ENCODE data around the gene MTUS2.

Gene MTUS2

GRCh38 chr13:29423050-29423449, 602.9 kb downstream of the MTUS2 start:
- DNase-seq (ENCODE audit: low spot score in 2 of 2): no peak
- peaks cover 24% of the 10 kb centered on the region for H3K4me1 ChIP-seq
- H3K4me3 ChIP-seq: no peak overlapping the region
- no peaks in the 10 kb centered on the region for H3K36me3 ChIP-seq (replicated peaks)
- in situ Hi-C loops (cut with MboI; ENCODE audit: low sequenced_read_pairs): no loop called here
- H3K27me3 ChIP-seq (ENCODE audit: low read depth): no peaks in the 10 kb centered on the region
- no peaks in the 10 kb centered on the region for H3K9me3 ChIP-seq

GRCh38 chr13:29427937-29428309, 607.8 kb downstream of the MTUS2 start:
- H3K4me3 ChIP-seq: peak overlapping the region; percentile 25
- DNase-seq (ENCODE audit: low spot score in 2 of 2): no peak
- no peaks in the 10 kb centered on the region for H3K36me3 ChIP-seq (replicated peaks)
- in situ Hi-C loops (cut with MboI; ENCODE audit: low sequenced_read_pairs): no loop called here
- peaks cover 37% of the 10 kb centered on the region for H3K4me1 ChIP-seq
- no peaks in the 10 kb centered on the region for H3K27me3 ChIP-seq (ENCODE audit: low read depth)
- H3K9me3 ChIP-seq: no peaks in the 10 kb centered on the region

- Histone ChIP-seq H3K4me3 (peak overlapping the region; percentile 25), H3K36me3 (replicated peaks) (no peaks in the 10 kb centered on the region), H3K27me3 (ENCODE audit: low read depth) (no peaks in the 10 kb centered on the region), H3K9me3 (no peaks in the 10 kb centered on the region), H3K4me1 (peaks cover 37% of the 10 kb centered on the region)
- peak; percentile 59 to 66 for DNase-seq (ENCODE audit: low spot score in 2 of 2)
- in situ Hi-C loops (cut with MboI; ENCODE audit: low sequenced_read_pairs): no loop called here
Measured at GRCh38 chr13:29428310-29429181, 608.4 kb downstream of the MTUS2 start.

- Histone ChIP-seq H3K4me1 (peaks cover 37% of the 10 kb centered on the region), H3K9me3 (no peaks in the 10 kb centered on the region), H3K27me3 (ENCODE audit: low read depth) (no peaks in the 10 kb centered on the region), H3K4me3 (peak overlapping the region; percentile 25), H3K36me3 (replicated peaks) (no peaks in the 10 kb centered on the region)
- in situ Hi-C loops (cut with MboI; ENCODE audit: low sequenced_read_pairs): no loop called here
- peak in 1 of 2 experiments; percentile 85 for DNase-seq (ENCODE audit: low spot score in 2 of 2)
Measured at GRCh38 chr13:29429286-29429900, 609.3 kb downstream of the MTUS2 start.

GRCh38 chr13:29434217-29434945, 614.2 kb downstream of the MTUS2 start:
- Histone ChIP-seq H3K27me3 (ENCODE audit: low read depth) (no peaks in the 10 kb centered on the region), H3K4me3 (no peak overlapping the region), H3K4me1 (peaks cover 6% of the 10 kb centered on the region), H3K36me3 (replicated peaks) (no peaks in the 10 kb centered on the region), H3K9me3 (no peaks in the 10 kb centered on the region)
- in situ Hi-C loops (cut with MboI; ENCODE audit: low sequenced_read_pairs): no loop called here
- DNase-seq (ENCODE audit: low spot score in 2 of 2): no peak

GRCh38 chr13:29435125-29435911, 615.2 kb downstream of the MTUS2 start:
- Histone ChIP-seq H3K4me1 (no peaks in the 10 kb centered on the region), H3K36me3 (replicated peaks) (no peaks in the 10 kb centered on the region), H3K4me3 (no peak overlapping the region), H3K27me3 (ENCODE audit: low read depth) (no peaks in the 10 kb centered on the region), H3K9me3 (no peaks in the 10 kb centered on the region)
- DNase-seq (ENCODE audit: low spot score in 2 of 2): no peak
- in situ Hi-C loops (cut with MboI; ENCODE audit: low sequenced_read_pairs): no loop called here

- Histone ChIP-seq H3K36me3 (replicated peaks) (no peaks in the 10 kb centered on the region), H3K4me1 (no peaks in the 10 kb centered on the region), H3K9me3 (no peaks in the 10 kb centered on the region), H3K4me3 (no peak overlapping the region), H3K27me3 (ENCODE audit: low read depth) (no peaks in the 10 kb centered on the region)
- DNase-seq (ENCODE audit: low spot score in 2 of 2): no peak
- in situ Hi-C loops (cut with MboI; ENCODE audit: low sequenced_read_pairs): no loop called here
Measured at GRCh38 chr13:29436291-29436690, 616.2 kb downstream of the MTUS2 start.

GRCh38 chr13:29436721-29437280, 616.7 kb downstream of the MTUS2 start:
- DNase-seq (ENCODE audit: low spot score in 2 of 2): no peak
- Histone ChIP-seq H3K36me3 (replicated peaks) (no peaks in the 10 kb centered on the region), H3K4me3 (no peak overlapping the region), H3K9me3 (no peaks in the 10 kb centered on the region), H3K4me1 (no peaks in the 10 kb centered on the region), H3K27me3 (ENCODE audit: low read depth) (no peaks in the 10 kb centered on the region)
- in situ Hi-C loops (cut with MboI; ENCODE audit: low sequenced_read_pairs): no loop called here

- DNase-seq (ENCODE audit: low spot score in 2 of 2): no peak
- H3K4me1 ChIP-seq: no peaks in the 10 kb centered on the region
- no peaks in the 10 kb centered on the region for H3K9me3 ChIP-seq
- in situ Hi-C loops (cut with MboI; ENCODE audit: low sequenced_read_pairs): no loop called here
- H3K27me3 ChIP-seq (ENCODE audit: low read depth): no peaks in the 10 kb centered on the region
- no peaks in the 10 kb centered on the region for H3K36me3 ChIP-seq (replicated peaks)
- H3K4me3 ChIP-seq: no peak overlapping the region
Measured at GRCh38 chr13:29438769-29439168, 618.6 kb downstream of the MTUS2 start.

GRCh38 chr13:29439601-29440388, 619.7 kb downstream of the MTUS2 start:
- Histone ChIP-seq H3K36me3 (replicated peaks) (no peaks in the 10 kb centered on the region), H3K4me1 (no peaks in the 10 kb centered on the region), H3K4me3 (no peak overlapping the region), H3K27me3 (ENCODE audit: low read depth) (no peaks in the 10 kb centered on the region), H3K9me3 (no peaks in the 10 kb centered on the region)
- DNase-seq (ENCODE audit: low spot score in 2 of 2): no peak
- in situ Hi-C loops (cut with MboI; ENCODE audit: low sequenced_read_pairs): no loop called here

GRCh38 chr13:29441306-29441705, 621.2 kb downstream of the MTUS2 start:
- no peaks in the 10 kb centered on the region for H3K4me1 ChIP-seq
- H3K27me3 ChIP-seq (ENCODE audit: low read depth): no peaks in the 10 kb centered on the region
- H3K4me3 ChIP-seq: no peak overlapping the region
- DNase-seq (ENCODE audit: low spot score in 2 of 2): no peak
- in situ Hi-C loops (cut with MboI; ENCODE audit: low sequenced_read_pairs): no loop called here
- H3K9me3 ChIP-seq: no peaks in the 10 kb centered on the region
- no peaks in the 10 kb centered on the region for H3K36me3 ChIP-seq (replicated peaks)

- Histone ChIP-seq H3K4me1 (no peaks in the 10 kb centered on the region), H3K27me3 (ENCODE audit: low read depth) (no peaks in the 10 kb centered on the region), H3K4me3 (no peak overlapping the region), H3K36me3 (replicated peaks) (no peaks in the 10 kb centered on the region), H3K9me3 (no peaks in the 10 kb centered on the region)
- in situ Hi-C loops (cut with MboI; ENCODE audit: low sequenced_read_pairs): no loop called here
- DNase-seq (ENCODE audit: low spot score in 2 of 2): no peak
Measured at GRCh38 chr13:29446016-29446415, 625.9 kb downstream of the MTUS2 start.

GRCh38 chr13:29448174-29448573, 628.0 kb downstream of the MTUS2 start:
- Histone ChIP-seq H3K36me3 (replicated peaks) (no peaks in the 10 kb centered on the region), H3K4me3 (no peak overlapping the region), H3K4me1 (no peaks in the 10 kb centered on the region), H3K9me3 (no peaks in the 10 kb centered on the region), H3K27me3 (ENCODE audit: low read depth) (no peaks in the 10 kb centered on the region)
- in situ Hi-C loops (cut with MboI; ENCODE audit: low sequenced_read_pairs): no loop called here
- DNase-seq (ENCODE audit: low spot score in 2 of 2): no peak
